Activated CD4-positive, alpha-beta T cell treated with anti-CD3 and anti-CD28 coated beads, Interleukin-2, amount 10 ng/mL, durations not matched to agents 7 days and 5 days (primary cell): ENCODE results near the gene ECHDC1. TPM values are rescaled to one million over a fixed set of nuclear protein-coding genes. Genes with fewer than 3 reads are reported as not detected.
"Not testable (repeated sequence)": the region's sequence is repeated elsewhere in the genome, so short reads cannot be mapped to it uniquely, and the experiment has no call there.

Source experiments
- CTCF ChIA-PET: fragments of 350-600 bp; sonication (Branson Sonifier 250); formaldehyde crosslinking; loops from one replicate; lab custom pipeline; 2021; ENCODE audit warnings: antibody characterized with exemption; lab: Charles Lee
- POLR2A ChIA-PET: fragments of 350-600 bp; sonication (Branson Sonifier 250); formaldehyde crosslinking; loops from one replicate; lab custom pipeline; 2021; ENCODE audit warnings: antibody characterized with exemption; lab: Charles Lee
- DNase-seq: peaks from one replicate; pipeline ENCODE4 v3.0.0-alpha.2; 2020
- H3K27ac Mint-ChIP-seq: one replicate; pipeline ENCODE4 v1.8.0; 2021; ENCODE audit warnings: mild to moderate bottlenecking, moderate library complexity, mixed read lengths
- H3K27me3 Mint-ChIP-seq: one replicate; pipeline ENCODE4 v1.8.0; 2021; ENCODE audit warnings: mixed read lengths
- H3K36me3 Mint-ChIP-seq: one replicate; pipeline ENCODE4 v1.8.0; 2021; ENCODE audit warnings: low read depth, mixed read lengths
- H3K4me1 Mint-ChIP-seq: one replicate; pipeline ENCODE4 v1.8.0; 2021; ENCODE audit warnings: mixed read lengths
- H3K4me3 Mint-ChIP-seq: one replicate; pipeline ENCODE4 v1.8.0; 2021; ENCODE audit warnings: mild to moderate bottlenecking, moderate library complexity, mixed read lengths
- H3K9me3 Mint-ChIP-seq: one replicate; pipeline ENCODE4 v1.8.0; 2021; ENCODE audit warnings: mixed read lengths
- total RNA-seq, 2 experiments: library from RNA; stranded (reverse); gene quantifications; one replicate each; pipeline ENCODE4 v1.2.3, GENCODE V29; 2021

ECHDC1 gene
- total RNA-seq: 10 to 100 TPM; 31.1 to 38.5 TPM

- peaks cover 7% of the 10 kb centered on the region for H3K36me3 Mint-ChIP-seq
- no peaks in the 10 kb centered on the region for H3K27me3 Mint-ChIP-seq
- peaks cover 14% of the 10 kb centered on the region for H3K4me1 Mint-ChIP-seq
- POLR2A ChIA-PET: interaction anchor here (0.7 kb wide), 2 partner anchors 10 to 77 kb away, joined by 4 read pairs; no protein-coding TSS in a partner anchor
- H3K9me3 Mint-ChIP-seq: no peaks in the 10 kb centered on the region
- no peak within 1 kb of the TSS for H3K4me3 Mint-ChIP-seq
- CTCF ChIA-PET: interaction anchor here (0.9 to 1.5 kb wide), 2 partner anchors 10 to 20 kb away, joined by 3 to 4 read pairs; no protein-coding TSS in a partner anchor
- peak; percentile 78 for DNase-seq
- H3K27ac Mint-ChIP-seq: no peak within 1 kb of the TSS
Measured at GRCh38 chr6:127342946-127343808, at the start of gene ECHDC1. ECHDC1 (minus strand) TSS chr6:127343609; CDS start chr6:127331028, 12,581 bp downstream.

GRCh38 chr6:127392301-127392700 is 48.9 kb upstream of the ECHDC1 start:
- Mint-ChIP-seq H3K9me3 (no peaks in the 10 kb centered on the region), H3K27ac (no peak overlapping the region), H3K27me3 (no peaks in the 10 kb centered on the region), H3K4me3 (no peak overlapping the region), H3K36me3 (no peaks in the 10 kb centered on the region), H3K4me1 (no peaks in the 10 kb centered on the region)
- no peak for DNase-seq
- ChIA-PET POLR2A (no interaction called here), CTCF (no interaction called here)

- ChIA-PET CTCF (no interaction called here), POLR2A (no interaction called here)
- no peaks in the 10 kb centered on the region for H3K27me3 Mint-ChIP-seq
- H3K27ac Mint-ChIP-seq: no peak overlapping the region
- no peaks in the 10 kb centered on the region for H3K36me3 Mint-ChIP-seq
- H3K9me3 Mint-ChIP-seq: no peaks in the 10 kb centered on the region
- H3K4me1 Mint-ChIP-seq: no peaks in the 10 kb centered on the region
- H3K4me3 Mint-ChIP-seq: no peak overlapping the region
- no peak for DNase-seq
Measured at GRCh38 chr6:127391094-127391953, 47.9 kb upstream of the ECHDC1 start.

- CTCF ChIA-PET: interaction anchor here (1.3 kb wide), 1 partner anchor 10 kb away, joined by 3 read pairs; no protein-coding TSS in a partner anchor
- DNase-seq: no peak
- Mint-ChIP-seq H3K9me3 (no peaks in the 10 kb centered on the region), H3K27ac (no peak overlapping the region), H3K4me3 (no peak overlapping the region), H3K4me1 (no peaks in the 10 kb centered on the region), H3K36me3 (no peaks in the 10 kb centered on the region), H3K27me3 (no peaks in the 10 kb centered on the region)
- POLR2A ChIA-PET: no interaction called here
Measured at GRCh38 chr6:127389706-127390105, 46.3 kb upstream of the ECHDC1 start.

GRCh38 chr6:127385668-127386430 is 42.4 kb upstream of the ECHDC1 start:
- ChIA-PET POLR2A (no interaction called here), CTCF (interaction anchor here (0.5 to 1.2 kb wide), 3 partner anchors 11 to 28 kb away, joined by 3 to 4 read pairs (median 3); no protein-coding TSS in a partner anchor)
- no peaks in the 10 kb centered on the region for H3K27me3 Mint-ChIP-seq
- H3K27ac Mint-ChIP-seq: no peak overlapping the region
- H3K9me3 Mint-ChIP-seq: no peaks in the 10 kb centered on the region
- no peak for DNase-seq
- H3K4me3 Mint-ChIP-seq: no peak overlapping the region
- H3K4me1 Mint-ChIP-seq: no peaks in the 10 kb centered on the region
- H3K36me3 Mint-ChIP-seq: no peaks in the 10 kb centered on the region

- H3K9me3 Mint-ChIP-seq, CTCF ChIA-PET, POLR2A ChIA-PET, H3K27ac Mint-ChIP-seq, H3K4me3 Mint-ChIP-seq, H3K4me1 Mint-ChIP-seq, H3K27me3 Mint-ChIP-seq, DNase-seq, H3K36me3 Mint-ChIP-seq: not testable (repeated sequence)
Measured at GRCh38 chr6:127384848-127385247, 41.4 kb upstream of the ECHDC1 start.

- no peaks in the 10 kb centered on the region for H3K36me3 Mint-ChIP-seq
- no peaks in the 10 kb centered on the region for H3K27me3 Mint-ChIP-seq
- CTCF ChIA-PET: no interaction called here
- no peak overlapping the region for H3K27ac Mint-ChIP-seq
- H3K4me3 Mint-ChIP-seq: no peak overlapping the region
- POLR2A ChIA-PET: no interaction called here
- H3K4me1 Mint-ChIP-seq: no peaks in the 10 kb centered on the region
- DNase-seq: no peak
- peaks cover 3% of the 10 kb centered on the region for H3K9me3 Mint-ChIP-seq
Measured at GRCh38 chr6:127383988-127384387, 40.6 kb upstream of the ECHDC1 start.

GRCh38 chr6:127382413-127382812 is 39.0 kb upstream of the ECHDC1 start:
- POLR2A ChIA-PET: no interaction called here
- H3K36me3 Mint-ChIP-seq: no peaks in the 10 kb centered on the region
- CTCF ChIA-PET: interaction anchor here (1.4 kb wide), 1 partner anchor 16 kb away, joined by 3 read pairs; no protein-coding TSS in a partner anchor
- no peak for DNase-seq
- H3K9me3 Mint-ChIP-seq: peaks cover 4% of the 10 kb centered on the region
- no peaks in the 10 kb centered on the region for H3K27me3 Mint-ChIP-seq
- H3K4me3 Mint-ChIP-seq: no peak overlapping the region
- H3K27ac Mint-ChIP-seq: no peak overlapping the region
- no peaks in the 10 kb centered on the region for H3K4me1 Mint-ChIP-seq

GRCh38 chr6:127381384-127381783 is 38.0 kb upstream of the ECHDC1 start:
- no peak for DNase-seq
- Mint-ChIP-seq H3K4me1 (no peaks in the 10 kb centered on the region), H3K36me3 (no peaks in the 10 kb centered on the region), H3K27me3 (no peaks in the 10 kb centered on the region), H3K4me3 (no peak overlapping the region), H3K9me3 (peaks cover 4% of the 10 kb centered on the region), H3K27ac (no peak overlapping the region)
- CTCF ChIA-PET: interaction anchor here (1.4 kb wide), 1 partner anchor 15 kb away, joined by 3 read pairs; no protein-coding TSS in a partner anchor
- POLR2A ChIA-PET: no interaction called here

- H3K27ac Mint-ChIP-seq: no peak overlapping the region
- ChIA-PET CTCF (no interaction called here), POLR2A (no interaction called here)
- no peak overlapping the region for H3K4me3 Mint-ChIP-seq
- no peak for DNase-seq
- no peaks in the 10 kb centered on the region for H3K4me1 Mint-ChIP-seq
- H3K36me3 Mint-ChIP-seq: no peaks in the 10 kb centered on the region
- H3K9me3 Mint-ChIP-seq: peaks cover 8% of the 10 kb centered on the region
- H3K27me3 Mint-ChIP-seq: no peaks in the 10 kb centered on the region
Measured at GRCh38 chr6:127376685-127377084, 33.3 kb upstream of the ECHDC1 start.

- Mint-ChIP-seq H3K27ac (no peak overlapping the region), H3K4me1 (no peaks in the 10 kb centered on the region)
Measured at GRCh38 chr6:127367023-127367375, 23.6 kb upstream of the ECHDC1 start.

GRCh38 chr6:127366282-127367022 is 23.0 kb upstream of the ECHDC1 start:
- CTCF ChIA-PET: interaction anchor here (1.4 kb wide), 1 partner anchor 16 kb away, joined by 3 read pairs; no protein-coding TSS in a partner anchor

More at GRCh38 chr6:127367023-127367375, 23.6 kb upstream of the ECHDC1 start:
- ChIA-PET POLR2A (no interaction called here), CTCF (interaction anchor here (1.4 kb wide), 1 partner anchor 15 kb away, joined by 3 read pairs; no protein-coding TSS in a partner anchor)
- Mint-ChIP-seq H3K36me3 (no peaks in the 10 kb centered on the region), H3K4me3 (no peak overlapping the region), H3K9me3 (peaks cover 6% of the 10 kb centered on the region), H3K27me3 (peaks cover 2% of the 10 kb centered on the region)
- no peak for DNase-seq

More at GRCh38 chr6:127366282-127367022, 23.0 kb upstream of the ECHDC1 start:
- POLR2A ChIA-PET: no interaction called here
- peaks cover 2% of the 10 kb centered on the region for H3K27me3 Mint-ChIP-seq
- H3K27ac Mint-ChIP-seq: no peak overlapping the region
- DNase-seq: no peak
- H3K9me3 Mint-ChIP-seq: peaks cover 1% of the 10 kb centered on the region
- H3K36me3 Mint-ChIP-seq: no peaks in the 10 kb centered on the region
- no peak overlapping the region for H3K4me3 Mint-ChIP-seq
- no peaks in the 10 kb centered on the region for H3K4me1 Mint-ChIP-seq
